Measurements from ENCODE around the gene CDC20B. TPM values are rescaled to one million over a fixed set of nuclear protein-coding genes. Genes with fewer than 3 reads are reported as not detected.

CDC20B gene
- total and polyA plus RNA-seq, 7 donors: not detected

DNA sequence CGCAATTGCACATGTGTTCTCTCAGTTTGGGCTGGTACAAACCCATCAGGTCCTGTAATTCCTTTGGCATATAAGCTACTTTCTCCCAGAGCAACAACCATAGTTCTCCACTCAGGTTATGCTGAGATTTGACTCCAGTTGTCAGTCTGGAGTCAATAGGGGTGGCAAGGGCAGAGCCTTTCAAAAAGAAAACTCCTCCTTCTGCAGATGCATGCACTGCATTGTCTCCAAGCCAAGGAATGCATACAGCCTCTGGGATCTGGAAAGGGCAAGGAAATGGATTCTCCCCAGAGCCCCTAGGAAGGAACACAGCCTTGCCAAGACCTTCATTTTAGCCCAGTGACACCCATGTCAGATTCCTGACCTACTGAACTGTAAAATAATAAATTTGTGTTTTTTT lies 101.6 kb downstream of the CDC20B start:
- no peaks in the 10 kb centered on the region for H3K4me1 ChIP-seq
- intact Hi-C loops (cut with DNase I): no loop called here
- WGBS, 2 donors: 93% methylated on average over 1 of the region's 1 CpG

DNA sequence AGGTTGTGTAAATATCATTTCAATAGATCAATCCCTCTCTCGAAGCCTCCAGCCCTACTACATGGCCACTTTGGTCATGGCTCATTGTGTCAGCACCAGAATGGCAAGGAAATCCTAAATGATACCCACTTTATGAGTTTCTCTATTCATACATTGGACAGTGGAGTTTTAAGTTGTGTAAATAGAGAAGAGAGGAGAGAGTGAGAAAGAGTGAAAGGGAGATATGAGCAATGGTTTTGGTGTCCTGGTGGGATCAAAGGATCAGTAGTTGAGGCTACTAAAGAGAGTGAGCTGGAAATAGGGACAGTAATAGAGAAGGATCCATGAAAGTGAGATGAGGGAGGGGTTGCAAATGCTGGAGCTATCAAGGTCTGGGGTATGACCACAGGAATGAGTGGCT lies 102.0 kb downstream of the CDC20B start:
- no peak overlapping the region for H3K27ac ChIP-seq
- no peak overlapping the region for H3K4me3 ChIP-seq
- intact Hi-C loops (cut with DNase I): no loop called here
- WGBS, 2 donors: 66 to 89% methylated on average over 1 of the region's 1 CpG
- no peaks in the 10 kb centered on the region for H3K9me3 ChIP-seq
- no peaks in the 10 kb centered on the region for H3K36me3 ChIP-seq
- H3K27me3 ChIP-seq: no peaks in the 10 kb centered on the region
- DNase-seq: no peak
- TF ChIP-seq POLR2AphosphoS5 (IDR thresholded peaks at IDR 0.05) (no peak), POLR2A (IDR thresholded peaks at IDR 0.05) (no peak), CTCF (IDR thresholded peaks at IDR 0.05) (no peak), EP300 (IDR thresholded peaks at IDR 0.05) (no peak)
- H3K4me1 ChIP-seq: no peaks in the 10 kb centered on the region

More for the DNA sequence above, 101.6 kb downstream of the CDC20B start:
- DNase-seq: no peak
- Histone ChIP-seq H3K9me3 (no peaks in the 10 kb centered on the region), H3K4me3 (no peak overlapping the region), H3K27me3 (no peaks in the 10 kb centered on the region), H3K27ac (no peak overlapping the region), H3K36me3 (no peaks in the 10 kb centered on the region)
- TF ChIP-seq CTCF (IDR thresholded peaks at IDR 0.05) (no peak), EP300 (IDR thresholded peaks at IDR 0.05) (no peak), POLR2A (IDR thresholded peaks at IDR 0.05) (no peak)

GRCh38 chr5:55066277-55066676 lies 106.7 kb downstream of the CDC20B start:
- no peaks in the 10 kb centered on the region for H3K27me3 ChIP-seq
- intact Hi-C loops (cut with DNase I): no loop called here
- 97 to 98% methylated on average over 3 of the region's 3 CpGs for WGBS, 2 donors
- no peak for DNase-seq
- no peak for TF ChIP-seq POLR2AphosphoS5 (IDR thresholded peaks at IDR 0.05)
- no peak for TF ChIP-seq POLR2A (IDR thresholded peaks at IDR 0.05)
- no peak for TF ChIP-seq CTCF (IDR thresholded peaks at IDR 0.05)
- TF ChIP-seq EP300 (IDR thresholded peaks at IDR 0.05): no peak
- H3K4me3 ChIP-seq: no peak overlapping the region
- no peak overlapping the region for H3K27ac ChIP-seq
- no peaks in the 10 kb centered on the region for H3K4me1 ChIP-seq
- H3K9me3 ChIP-seq: no peaks in the 10 kb centered on the region
- H3K36me3 ChIP-seq: no peaks in the 10 kb centered on the region

- Histone ChIP-seq H3K9me3 (no peaks in the 10 kb centered on the region), H3K27me3 (no peaks in the 10 kb centered on the region), H3K36me3 (no peaks in the 10 kb centered on the region), H3K27ac (no peak overlapping the region), H3K4me3 (no peak overlapping the region), H3K4me1 (no peaks in the 10 kb centered on the region)
- intact Hi-C loops (cut with DNase I): no loop called here
- WGBS, 2 donors: 74 to 82% methylated on average over 3 of the region's 3 CpGs
- DNase-seq: no peak
- TF ChIP-seq EP300 (IDR thresholded peaks at IDR 0.05): no peak
- no peak for TF ChIP-seq CTCF (IDR thresholded peaks at IDR 0.05)
Measured at GRCh38 chr5:55064523-55064922, 108.5 kb downstream of the CDC20B start.

GRCh38 chr5:55063899-55064298 lies 109.1 kb downstream of the CDC20B start:
- Histone ChIP-seq H3K9me3 (no peaks in the 10 kb centered on the region), H3K27me3 (no peaks in the 10 kb centered on the region), H3K36me3 (no peaks in the 10 kb centered on the region), H3K27ac (no peak overlapping the region), H3K4me1 (no peaks in the 10 kb centered on the region), H3K4me3 (no peak overlapping the region)
- intact Hi-C loops (cut with DNase I): no loop called here
- WGBS, 2 donors: 70 to 73% methylated on average over 2 of the region's 2 CpGs
- DNase-seq: no peak
- TF ChIP-seq POLR2A (IDR thresholded peaks at IDR 0.05) (no peak), POLR2AphosphoS5 (IDR thresholded peaks at IDR 0.05) (no peak), EP300 (IDR thresholded peaks at IDR 0.05) (no peak), CTCF (IDR thresholded peaks at IDR 0.05) (no peak)

All from sigmoid colon (tissue), 7 donors.